SK-N-MC (cell line): Measurements from ENCODE around the gene PRIM1.
A peak's percentile ranks its signal among the peaks of the same experiment; 100 is the strongest.
"Not testable (repeated sequence)": the region's sequence is repeated elsewhere in the genome, so short reads cannot be mapped to it uniquely, and the experiment has no call there.

Experiments
- DNase-seq: peaks from one replicate; pipeline ENCODE4 v3.0.0-alpha.2; 2011; ENCODE audit warnings: low read depth, low spot score
- H3K27ac ChIP-seq: fragments of 200-600 bp; sonication (generic); 2 replicates; pipeline ENCODE4 v1.5.1; 2016; ENCODE audit warnings: mixed run types
- H3K36me3 ChIP-seq: fragments of 200-600 bp; sonication (generic); 2 replicates; pipeline ENCODE4 v1.6.1; 2017; ENCODE audit warnings: antibody characterized with exemption, low read length, mixed read lengths; ENCODE audit not compliant: insufficient read depth
- H3K4me3 ChIP-seq: fragments of 200-600 bp; sonication (generic); 2 replicates; pipeline ENCODE4 v1.5.1; 2016
- H3K9ac ChIP-seq: fragments of 200-600 bp; sonication (generic); 2 replicates; pipeline ENCODE4 v1.8.0; 2017; ENCODE audit warnings: mixed run types, mixed read lengths; ENCODE audit not compliant: insufficient read length
- H3K9me3 ChIP-seq: fragments of 200-600 bp; sonication (generic); 2 replicates; pipeline ENCODE4 v1.6.1; 2017; ENCODE audit warnings: low read depth, mild to moderate bottlenecking, antibody characterized with exemption, low read length, moderate library complexity, mixed read lengths
- EZH2 ChIP-seq: fragments of 200-600 bp; sonication (generic); IDR thresholded peaks from one replicate; pipeline ENCODE4 v1.6.1; 2017; ENCODE audit warnings: antibody characterized with exemption
- FOXP2 ChIP-seq: optimal IDR thresholded peaks from 2 replicates; pipeline ENCODE3; 2011; ENCODE audit warnings: mild to moderate bottlenecking, moderate library complexity; ENCODE audit not compliant: insufficient read depth; ENCODE audit errors: extremely low read length, control extremely low read depth
- POLR2AphosphoS5 ChIP-seq: IDR thresholded peaks from 2 replicates; pipeline ENCODE4 v1.6.1; 2012; ENCODE audit warnings: mild to moderate bottlenecking, low read depth, low read length, borderline replicate concordance

The PRIM1 gene

GRCh38 chr12:56749853-56750252, 2.3 kb downstream of the PRIM1 start:
- H3K4me3 ChIP-seq = no peak overlapping the region
- TF ChIP-seq FOXP2 (no peak), EZH2 (no peak), POLR2AphosphoS5 (no peak)
- no peak for DNase-seq
- peaks cover 43% of the 10 kb centered on the region for H3K36me3 ChIP-seq
- no peaks in the 10 kb centered on the region for H3K9me3 ChIP-seq
- peak overlapping the region; percentile 19 for H3K27ac ChIP-seq
- H3K9ac ChIP-seq = no peak overlapping the region

- DNase-seq = no peak
- peak overlapping the region; percentile 19 for H3K27ac ChIP-seq
- no peaks in the 10 kb centered on the region for H3K9me3 ChIP-seq
- TF ChIP-seq FOXP2 (no peak), EZH2 (no peak), POLR2AphosphoS5 (no peak)
- H3K4me3 ChIP-seq = no peak overlapping the region
- H3K9ac ChIP-seq = no peak overlapping the region
- peaks cover 48% of the 10 kb centered on the region for H3K36me3 ChIP-seq
These were observed 2.8 kb downstream of the PRIM1 start for GRCh38 chr12:56749359-56749758.

GRCh38 chr12:56728139-56728861, 23.8 kb downstream of the PRIM1 start:
- DNase-seq = no peak
- TF ChIP-seq POLR2AphosphoS5 = no peak
- no peak for TF ChIP-seq FOXP2
- no peak for TF ChIP-seq EZH2
- Histone ChIP-seq H3K36me3 (peaks cover 46% of the 10 kb centered on the region), H3K9ac (no peak overlapping the region), H3K27ac (no peak overlapping the region), H3K4me3 (no peak overlapping the region), H3K9me3 (no peaks in the 10 kb centered on the region)

- Histone ChIP-seq H3K27ac (peak overlapping the region; percentile 94), H3K4me3 (peak overlapping the region; percentile 87), H3K9ac (peak overlapping the region; percentile 100), H3K36me3 (peaks cover 49% of the 10 kb centered on the region)
- not testable (repeated sequence) for DNase-seq, H3K9me3 ChIP-seq
These were observed 25.9 kb downstream of the PRIM1 start for GRCh38 chr12:56726196-56726675.

GRCh38 chr12:56725723-56726102, 26.4 kb downstream of the PRIM1 start:
- H3K9ac ChIP-seq = peak overlapping the region; percentile 100
- DNase-seq = no peak
- H3K36me3 ChIP-seq = peaks cover 49% of the 10 kb centered on the region
- no peaks in the 10 kb centered on the region for H3K9me3 ChIP-seq
- TF ChIP-seq FOXP2 (no peak), POLR2AphosphoS5 (no peak), EZH2 (no peak)
- peak overlapping the region; percentile 94 for H3K27ac ChIP-seq
- H3K4me3 ChIP-seq = peak overlapping the region; percentile 87

- H3K9ac ChIP-seq = peak within 1 kb of the TSS; percentile 100
- TF ChIP-seq EZH2 (no peak), FOXP2 (peak; percentile 78), POLR2AphosphoS5 (peak; percentile 99)
- peak within 1 kb of the TSS; percentile 87 for H3K4me3 ChIP-seq
- DNase-seq = peak; percentile 83
- H3K9me3 ChIP-seq = no peaks in the 10 kb centered on the region
- H3K27ac ChIP-seq = peak within 1 kb of the TSS; percentile 94
- H3K36me3 ChIP-seq = peaks cover 54% of the 10 kb centered on the region
These were observed 27.0 kb downstream of the PRIM1 start, which contains the start of gene NACA for GRCh38 chr12:56724972-56725722. NACA (minus strand) TSS chr12:56725299; CDS start chr12:56724521, 778 bp downstream.

GRCh38 chr12:56724701-56724971, 27.5 kb downstream of the PRIM1 start:
- DNase-seq = no peak
- Histone ChIP-seq H3K9ac (peak overlapping the region; percentile 100), H3K27ac (peak overlapping the region; percentile 94), H3K9me3 (no peaks in the 10 kb centered on the region), H3K4me3 (peak overlapping the region; percentile 87), H3K36me3 (peaks cover 54% of the 10 kb centered on the region)
- TF ChIP-seq EZH2 (no peak), FOXP2 (no peak), POLR2AphosphoS5 (no peak)

GRCh38 chr12:56723889-56724700, 28.0 kb downstream of the PRIM1 start:
- Histone ChIP-seq H3K27ac (peak overlapping the region; percentile 94), H3K9me3 (no peaks in the 10 kb centered on the region), H3K9ac (peak overlapping the region; percentile 100), H3K4me3 (peak overlapping the region; percentile 87), H3K36me3 (peaks cover 60% of the 10 kb centered on the region)
- peak; percentile 54; the same call in 1 of the 2 replicates for TF ChIP-seq POLR2AphosphoS5
- no peak for TF ChIP-seq FOXP2
- DNase-seq = no peak
